Adipose tissue (tissue), 3 donors: ENCODE results near the gene RGL3. TPM values are rescaled to one million over a fixed set of nuclear protein-coding genes. Genes with fewer than 3 reads are reported as not detected.

Source experiments
- H3K27ac ChIP-seq: one replicate; pipeline ENCODE4 v1.5.1; 2013; ENCODE audit warnings: low read depth, low read length
- WGBS, 3 donors: extraction: QIAGEN DNeasy Blood & Tissue Kit; methylation state at CpG; one replicate each; pipeline ENCODE4 v1.1.7; 2013; 5-methylcytosine and 5-hydroxymethylcytosine counted together
- polyA plus RNA-seq, 3 donors: library from polyadenylated mRNA; stranded (reverse); fragments of 200-250 nt; gene quantifications; one replicate each; pipeline ENCODE4 v1.2.3, GENCODE V29; 2013
- donor health status: healthy with polysubstance abuse.
- donor health status: Bipolar disorder and iron deficiency.
- donor health status: healthy.

The RGL3 gene
- polyA plus RNA-seq, 3 donors = 12.9 to 30.4 (median 23.6) TPM

DNA sequence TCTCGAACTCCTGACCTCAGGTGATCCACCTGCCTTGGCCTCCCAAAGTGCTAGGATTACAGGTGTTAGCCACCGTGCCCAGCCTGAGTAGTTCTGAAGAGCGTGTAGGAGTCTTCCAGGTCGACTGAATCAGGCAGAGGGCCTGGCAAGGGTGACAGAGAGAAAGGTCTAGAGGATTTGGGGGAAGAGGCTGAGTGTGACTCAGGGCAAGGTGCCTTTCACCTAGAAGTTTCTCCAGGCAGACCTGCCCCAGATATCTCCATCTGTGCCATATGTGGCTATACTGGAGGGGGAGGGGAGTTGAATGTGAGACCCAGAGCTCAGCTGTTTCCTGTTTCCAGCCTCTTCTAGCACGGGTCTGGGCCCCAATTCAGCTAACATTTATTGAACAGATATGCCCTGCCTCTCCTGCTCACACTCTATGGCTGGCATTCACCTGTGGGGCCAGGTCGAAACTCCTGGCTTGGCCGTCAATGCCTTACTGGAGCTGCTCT, 71.5 kb downstream of the RGL3 start:
- WGBS, 3 donors = 76 to 81% (median 78%) methylated on average over 7 of the region's 7 CpGs
- H3K27ac ChIP-seq = no peak overlapping the region

DNA sequence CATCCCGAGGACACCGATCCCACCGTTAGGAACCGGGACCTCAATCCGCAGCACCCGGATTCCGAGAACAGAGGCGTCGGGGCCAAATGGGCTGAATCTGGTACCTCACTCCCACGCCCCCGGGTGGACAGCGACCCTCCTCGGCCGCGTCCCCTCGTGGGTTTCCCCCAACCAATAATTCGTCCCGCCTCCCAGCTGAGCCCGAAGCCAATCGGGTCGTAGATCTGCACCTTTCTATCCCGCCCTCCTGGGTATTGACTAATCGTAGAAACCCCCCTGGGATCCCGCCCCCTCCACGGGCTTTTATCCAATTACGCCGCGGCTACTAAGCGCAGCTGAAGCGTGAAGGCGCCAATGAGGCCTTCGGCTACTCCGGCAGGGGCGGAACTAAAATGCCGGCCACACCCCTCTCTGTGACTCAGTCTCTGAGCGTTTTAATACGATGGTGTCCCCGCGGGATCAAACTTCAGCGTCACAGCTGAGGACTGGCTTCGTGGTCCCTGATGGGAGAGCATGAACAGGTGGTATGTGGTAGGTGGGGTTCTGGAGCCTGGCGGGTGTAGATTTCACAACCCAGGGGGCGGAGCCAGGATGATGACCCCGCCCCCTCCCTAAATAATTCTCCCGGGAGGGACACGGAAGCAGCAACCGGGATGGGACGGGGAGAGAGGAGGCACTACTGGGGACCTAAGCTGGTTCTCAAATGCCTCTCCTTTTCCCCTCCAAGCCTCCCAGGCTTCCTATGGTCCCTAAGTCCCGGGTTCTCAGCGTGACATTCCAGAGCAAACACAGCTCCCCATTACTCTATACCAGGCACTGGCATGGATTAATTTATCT, 72.8 kb downstream of the RGL3 start, which contains the start of the genes CCDC159 and TMEM205:
Gene CCDC159, plus strand, starts transcription at position 416 of the 837 bp plus-strand sequence. Its CDS starts 88 bp downstream, at position 504.
Gene TMEM205, minus strand, starts transcription at position 165 of the 837 bp plus-strand sequence. CDS start 649 bp downstream, outside the sequence.
- no peak within 1 kb of the TSS for H3K27ac ChIP-seq
- WGBS, 3 donors = 0 to 1% (median 0%) methylated on average over 49 to 50 of the region's 50 CpGs

DNA sequence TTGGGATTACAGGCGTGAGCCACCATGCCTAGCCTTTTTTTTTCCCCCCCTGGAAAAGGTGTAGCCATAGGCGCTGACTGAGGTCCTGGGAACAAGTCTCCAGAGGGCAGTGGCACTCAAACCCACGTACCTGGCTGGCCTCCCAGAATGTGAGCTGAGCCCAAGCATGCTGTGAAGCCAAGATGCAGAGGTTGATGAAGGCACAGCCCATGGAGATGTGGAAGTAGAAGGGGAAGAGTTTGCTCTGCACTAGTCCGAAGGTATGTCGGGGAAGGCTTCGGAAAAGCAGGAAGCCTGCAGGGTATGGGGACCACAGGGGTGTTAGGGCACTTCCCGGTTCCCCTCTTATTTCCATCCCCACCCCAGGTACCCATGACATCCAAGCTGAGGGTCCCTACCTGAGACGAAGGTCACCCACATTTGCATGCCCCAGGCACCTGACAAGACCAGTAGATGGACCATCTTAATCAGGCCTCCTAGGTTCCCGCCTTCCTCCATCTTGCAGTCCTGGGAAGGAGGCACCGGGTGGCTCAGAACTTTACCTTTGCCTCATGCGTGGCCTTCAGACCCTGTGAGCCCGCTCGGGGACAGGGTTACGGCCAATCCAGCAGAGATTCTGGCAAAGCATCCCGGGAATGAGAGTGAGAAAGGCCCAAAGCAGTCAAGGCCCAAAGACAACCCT, 73.9 kb downstream of the RGL3 start:
- WGBS, 3 donors = 35 to 54% (median 51%) methylated on average over 14 to 15 of the region's 15 CpGs
- H3K27ac ChIP-seq = no peak overlapping the region

Other genes with a start within 250 kb of the RGL3 start
- gene KANK2, start 221.8 kb downstream of the RGL3 start, polyA plus RNA-seq = 100 to 1,000 TPM in 2 of 3 donors, 10 to 100 TPM in 1; 34.3 to 583 (median 148) TPM
- 100 to 1,000 TPM in 1 of 3 donors, 10 to 100 TPM in 1, 1 to 10 TPM in 1; 7.4 to 108 (median 16.9) TPM for gene ANGPTL8, start 179.7 kb downstream of the RGL3 start, polyA plus RNA-seq
- 100 to 1,000 TPM in 1 of 3 donors, 10 to 100 TPM in 2; 16.2 to 190 (median 57.8) TPM for gene DOCK6, start 156.8 kb downstream of the RGL3 start, polyA plus RNA-seq
- gene TSPAN16, start 123.2 kb downstream of the RGL3 start, polyA plus RNA-seq = not detected
- gene RAB3D, start 79.7 kb downstream of the RGL3 start, polyA plus RNA-seq = 10 to 100 TPM in 2 of 3 donors, 1 to 10 TPM in 1; 4.6 to 29.6 (median 10.3) TPM
- gene TMEM205, start 73.0 kb downstream of the RGL3 start, polyA plus RNA-seq = 10 to 100 TPM; 61.4 to 97.8 (median 69.7) TPM
- gene CCDC159, start 72.8 kb downstream of the RGL3 start, polyA plus RNA-seq = 10 to 100 TPM; 15.8 to 43.5 (median 20.9) TPM
- 10 to 100 TPM in 2 of 3 donors, 1 to 10 TPM in 1; 5.9 to 18.3 (median 17.9) TPM for gene PLPPR2, start 63.9 kb downstream of the RGL3 start, polyA plus RNA-seq
- gene SWSAP1, start 44.6 kb downstream of the RGL3 start, polyA plus RNA-seq = 1 to 10 TPM; 1.4 to 2.4 (median 2.1) TPM
- 10 to 100 TPM in 1 of 3 donors, 1 to 10 TPM in 2; 8.0 to 10.5 (median 8.7) TPM for gene EPOR, start 35.0 kb downstream of the RGL3 start, polyA plus RNA-seq
- under 1 TPM in 2 of 3 donors, not detected in 1; 0.15 to 0.30 TPM for gene ODAD3, start 15.8 kb upstream of the RGL3 start, polyA plus RNA-seq
- gene PRKCSH, start 16.3 kb upstream of the RGL3 start, polyA plus RNA-seq = 100 to 1,000 TPM; 111 to 154 (median 149) TPM
- under 1 TPM in 1 of 3 donors, not detected in 2; 0.03 TPM for gene ELAVL3, start 61.7 kb upstream of the RGL3 start, polyA plus RNA-seq
- 1 to 10 TPM; 5.8 to 8.0 (median 6.5) TPM for gene ZNF653, start 86.5 kb upstream of the RGL3 start, polyA plus RNA-seq
- gene ECSIT, start 109.8 kb upstream of the RGL3 start, polyA plus RNA-seq = 10 to 100 TPM; 48.1 to 56.4 (median 50.4) TPM
- gene CNN1, start 119.5 kb upstream of the RGL3 start, polyA plus RNA-seq = 10 to 100 TPM in 2 of 3 donors, 1 to 10 TPM in 1; 4.3 to 39.0 (median 21.4) TPM
- 10 to 100 TPM; 52.6 to 55.2 (median 55.1) TPM for gene ELOF1, start 139.9 kb upstream of the RGL3 start, polyA plus RNA-seq
- 10 to 100 TPM in 1 of 3 donors, 1 to 10 TPM in 2; 9.7 to 19.6 (median 9.9) TPM for gene ACP5, start 158.3 kb upstream of the RGL3 start, polyA plus RNA-seq
- gene ZNF627, start 178.2 kb upstream of the RGL3 start, polyA plus RNA-seq = 1 to 10 TPM; 1.7 to 5.7 (median 2.4) TPM